ENCODE results near the gene TMEM19. TPM values are rescaled to one million over a fixed set of nuclear protein-coding genes. Genes with fewer than 3 reads are reported as not detected.

Gene TMEM19
- total RNA-seq, 3 donors from 2014 or later: 25.3 to 41.7 (median 37.3) TPM

DNA sequence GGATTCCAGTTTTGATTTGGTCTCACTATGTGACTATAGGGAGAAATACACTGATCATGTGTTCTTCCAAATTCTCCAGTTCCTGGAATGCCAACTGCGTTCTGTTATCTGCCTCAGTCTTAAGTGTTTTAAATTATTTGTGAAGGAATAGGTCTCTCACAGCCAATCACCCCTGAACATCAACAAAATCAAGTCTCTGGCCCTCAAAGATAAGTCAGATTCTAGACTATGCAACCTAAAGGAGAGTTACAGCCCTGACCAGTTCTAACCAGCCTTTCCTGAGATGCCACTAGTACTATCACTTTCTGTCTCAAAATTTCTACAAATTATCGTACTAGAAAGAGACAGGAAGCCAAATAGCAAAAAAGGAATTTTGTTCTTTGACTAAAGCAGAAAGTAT lies 44.5 kb upstream of the TMEM19 start:
- no peaks in the 10 kb centered on the region for H3K4me1 ChIP-seq (ENCODE audit: low read depth)
- no peaks in the 10 kb centered on the region for H3K9me3 ChIP-seq
- TF ChIP-seq, protein P1, sequence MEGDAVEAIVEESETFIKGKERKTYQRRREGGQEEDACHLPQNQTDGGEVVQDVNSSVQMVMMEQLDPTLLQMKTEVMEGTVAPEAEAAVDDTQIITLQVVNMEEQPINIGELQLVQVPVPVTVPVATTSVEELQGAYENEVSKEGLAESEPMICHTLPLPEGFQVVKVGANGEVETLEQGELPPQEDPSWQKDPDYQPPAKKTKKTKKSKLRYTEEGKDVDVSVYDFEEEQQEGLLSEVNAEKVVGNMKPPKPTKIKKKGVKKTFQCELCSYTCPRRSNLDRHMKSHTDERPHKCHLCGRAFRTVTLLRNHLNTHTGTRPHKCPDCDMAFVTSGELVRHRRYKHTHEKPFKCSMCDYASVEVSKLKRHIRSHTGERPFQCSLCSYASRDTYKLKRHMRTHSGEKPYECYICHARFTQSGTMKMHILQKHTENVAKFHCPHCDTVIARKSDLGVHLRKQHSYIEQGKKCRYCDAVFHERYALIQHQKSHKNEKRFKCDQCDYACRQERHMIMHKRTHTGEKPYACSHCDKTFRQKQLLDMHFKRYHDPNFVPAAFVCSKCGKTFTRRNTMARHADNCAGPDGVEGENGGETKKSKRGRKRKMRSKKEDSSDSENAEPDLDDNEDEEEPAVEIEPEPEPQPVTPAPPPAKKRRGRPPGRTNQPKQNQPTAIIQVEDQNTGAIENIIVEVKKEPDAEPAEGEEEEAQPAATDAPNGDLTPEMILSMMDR (IDR thresholded peaks at IDR 0.05): no peak
- intact Hi-C loops (cut with DNase I, micrococcal nuclease): no loop called here
- ATAC-seq (no peak), DNase-seq (no peak)
- no peak overlapping the region for H3K4me3 ChIP-seq
- H3K36me3 ChIP-seq (ENCODE audit: low read depth): peaks cover 6% of the 10 kb centered on the region

DNA sequence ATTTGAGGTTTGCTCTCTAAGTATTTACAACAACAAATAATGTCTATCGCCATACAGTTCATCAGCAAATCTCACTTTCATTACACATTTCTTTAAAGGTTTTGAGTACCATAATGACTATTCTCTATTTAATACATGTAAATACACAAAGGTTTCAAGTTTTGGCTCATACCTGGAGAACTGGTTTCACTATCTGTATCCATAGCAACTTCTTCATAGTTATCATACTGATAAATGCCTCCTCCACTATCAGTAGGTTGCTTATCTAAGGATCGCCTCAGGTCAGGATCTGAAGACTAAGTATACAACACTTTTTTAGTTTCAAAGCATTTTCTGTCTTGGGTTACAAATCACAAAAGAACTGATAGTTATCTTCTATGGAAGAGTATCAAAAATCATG lies 43.6 kb upstream of the TMEM19 start:
- no peak for ATAC-seq
- Histone ChIP-seq H3K4me1 (ENCODE audit: low read depth) (no peaks in the 10 kb centered on the region), H3K36me3 (ENCODE audit: low read depth) (peaks cover 6% of the 10 kb centered on the region), H3K4me3 (no peak overlapping the region), H3K9me3 (no peaks in the 10 kb centered on the region)
- intact Hi-C loops (cut with DNase I, micrococcal nuclease): no loop called here
- DNase-seq: no peak
- TF ChIP-seq, protein P1 (IDR thresholded peaks at IDR 0.05): no peak

DNA sequence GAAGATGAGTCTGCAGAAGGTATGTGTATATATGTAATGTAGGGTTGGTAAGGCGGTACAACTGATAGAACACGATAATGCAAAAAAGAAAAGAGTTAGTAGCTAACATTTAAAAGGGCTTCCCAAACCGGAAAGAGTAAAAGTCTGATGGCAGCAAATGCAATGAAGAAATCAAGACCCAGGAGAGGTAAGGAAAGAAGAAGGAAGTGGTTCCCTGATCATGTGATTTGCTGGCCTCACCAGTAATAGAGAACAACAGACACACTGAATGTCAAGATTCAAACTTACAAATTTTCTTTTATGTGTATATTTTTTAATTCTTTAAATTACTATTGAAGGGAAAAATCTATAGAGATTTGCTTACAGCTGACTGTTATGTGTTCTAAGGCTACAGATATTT lies 40.6 kb upstream of the TMEM19 start:
- intact Hi-C loops (cut with DNase I, micrococcal nuclease): no loop called here
- no peaks in the 10 kb centered on the region for H3K9me3 ChIP-seq
- ATAC-seq (no peak), DNase-seq (no peak)
- H3K4me3 ChIP-seq: no peak overlapping the region
- no peaks in the 10 kb centered on the region for H3K4me1 ChIP-seq (ENCODE audit: low read depth)
- H3K36me3 ChIP-seq (ENCODE audit: low read depth): peaks cover 6% of the 10 kb centered on the region
- TF ChIP-seq, protein P1 (IDR thresholded peaks at IDR 0.05): no peak

DNA sequence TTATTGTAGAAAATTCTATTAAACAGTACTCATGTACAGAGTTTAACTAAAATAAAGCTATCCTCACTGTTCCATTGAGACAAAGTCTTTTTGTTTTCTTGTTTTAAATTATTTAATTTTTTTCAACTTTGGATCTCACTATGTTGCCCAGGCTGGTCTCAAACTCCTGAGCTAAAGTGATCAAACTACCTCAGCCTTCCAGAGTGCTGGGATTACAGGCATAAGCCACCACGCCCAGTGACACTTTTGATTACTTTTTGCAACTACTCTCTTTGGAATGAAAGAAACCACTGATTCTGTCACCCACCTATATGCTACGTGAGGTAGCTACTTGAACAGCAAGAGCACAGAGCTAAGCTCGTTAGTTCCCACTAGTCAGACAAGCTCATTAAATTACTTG lies 39.4 kb upstream of the TMEM19 start:
- ATAC-seq: no peak
- TF ChIP-seq, protein P1 (IDR thresholded peaks at IDR 0.05): no peak
- no peaks in the 10 kb centered on the region for H3K4me1 ChIP-seq (ENCODE audit: low read depth)
- no peak for DNase-seq
- H3K4me3 ChIP-seq: no peak overlapping the region
- H3K36me3 ChIP-seq (ENCODE audit: low read depth): peaks cover 6% of the 10 kb centered on the region
- H3K9me3 ChIP-seq: no peaks in the 10 kb centered on the region
- intact Hi-C loops (cut with DNase I, micrococcal nuclease): no loop called here

DNA sequence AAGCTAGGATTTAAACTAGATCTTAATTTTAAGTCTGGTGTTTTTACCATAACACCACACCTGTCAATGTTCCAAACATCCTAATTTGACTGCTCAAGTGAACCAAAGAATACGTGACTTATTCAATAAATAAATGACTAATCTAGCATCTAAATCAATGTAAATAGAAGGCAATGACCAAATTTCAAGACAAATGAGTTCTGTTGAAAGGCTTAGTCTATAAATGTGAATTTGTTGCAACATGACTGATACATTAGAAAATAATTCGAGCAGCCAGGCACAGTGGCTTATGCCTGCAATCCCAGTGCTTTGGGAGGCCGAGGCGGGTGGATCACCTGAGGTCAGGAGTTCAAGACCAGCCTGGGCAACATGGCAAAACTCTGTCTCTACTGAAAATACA lies 37.3 kb upstream of the TMEM19 start:
- TF ChIP-seq, protein P1 (IDR thresholded peaks at IDR 0.05): no peak
- Histone ChIP-seq H3K9me3 (no peaks in the 10 kb centered on the region), H3K36me3 (ENCODE audit: low read depth) (peaks cover 5% of the 10 kb centered on the region), H3K4me3 (no peak overlapping the region), H3K4me1 (ENCODE audit: low read depth) (no peaks in the 10 kb centered on the region)
- no peak for DNase-seq
- intact Hi-C loops (cut with DNase I, micrococcal nuclease): no loop called here
- ATAC-seq: no peak

DNA sequence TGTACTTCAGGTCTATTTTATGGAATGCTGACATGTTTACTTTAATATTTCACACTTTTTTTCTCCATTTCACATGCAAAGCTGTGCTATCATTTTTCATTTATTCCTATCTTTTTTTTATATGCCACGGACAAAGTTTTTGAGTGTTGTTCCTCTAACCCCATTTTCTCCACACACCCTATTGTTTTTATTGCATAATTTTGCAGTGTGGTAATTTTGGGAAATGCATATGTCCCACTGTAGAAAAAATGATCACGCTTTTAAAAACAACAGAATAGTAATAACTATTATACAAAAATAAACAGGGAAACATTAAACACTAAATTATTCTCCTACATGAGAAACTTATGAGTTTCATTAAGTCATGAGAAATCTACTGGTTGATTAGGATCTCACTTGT lies 36.5 kb upstream of the TMEM19 start:
- H3K36me3 ChIP-seq (ENCODE audit: low read depth): no peaks in the 10 kb centered on the region
- no peak overlapping the region for H3K4me3 ChIP-seq
- no peaks in the 10 kb centered on the region for H3K4me1 ChIP-seq (ENCODE audit: low read depth)
- TF ChIP-seq, protein P1 (IDR thresholded peaks at IDR 0.05): no peak
- H3K9me3 ChIP-seq: no peaks in the 10 kb centered on the region
- ATAC-seq: no peak
- no peak for DNase-seq
- intact Hi-C loops (cut with DNase I, micrococcal nuclease): no loop called here

Data from mucosa of descending colon (tissue), 3 donors.